Kidney epithelial cell (primary cell): Measurements from ENCODE around the gene NHEJ1. TPM values are rescaled to one million over a fixed set of nuclear protein-coding genes. Genes with fewer than 3 reads are reported as not detected.

Experiments
- DNase-seq: peaks from one replicate; pipeline ENCODE4 v3.0.0-alpha.2; 2010; ENCODE audit warnings: low read depth
- H3K27me3 ChIP-seq: 2 replicates; pipeline ENCODE4 v1.6.0; 2011; ENCODE audit warnings: low read length; ENCODE audit not compliant: control insufficient read depth, insufficient read depth
- H3K36me3 ChIP-seq: 2 replicates; pipeline ENCODE4 v1.5.1; 2011; ENCODE audit warnings: low read length; ENCODE audit not compliant: control insufficient read depth, insufficient read depth
- H3K4me3 ChIP-seq: 2 replicates; pipeline ENCODE4 v1.5.1; 2011; ENCODE audit warnings: low read depth, mild to moderate bottlenecking, control low read depth, low read length
- CTCF ChIP-seq: IDR thresholded peaks from 2 replicates; pipeline ENCODE4 v1.5.1; 2011; ENCODE audit warnings: mild to moderate bottlenecking, moderate library complexity, low read length, control low read depth, inconsistent platforms; ENCODE audit not compliant: insufficient read depth, poor library complexity, severe bottlenecking
- total RNA-seq: library from RNA; depleted of rRNA; stranded (reverse); fragments of >200 nt; gene quantifications from 2 replicates; pipeline ENCODE4 v1.2.3, GENCODE V29; 2015

The NHEJ1 gene
- total RNA-seq, 1 donor from 2014 or later = 16.1 TPM

DNA sequence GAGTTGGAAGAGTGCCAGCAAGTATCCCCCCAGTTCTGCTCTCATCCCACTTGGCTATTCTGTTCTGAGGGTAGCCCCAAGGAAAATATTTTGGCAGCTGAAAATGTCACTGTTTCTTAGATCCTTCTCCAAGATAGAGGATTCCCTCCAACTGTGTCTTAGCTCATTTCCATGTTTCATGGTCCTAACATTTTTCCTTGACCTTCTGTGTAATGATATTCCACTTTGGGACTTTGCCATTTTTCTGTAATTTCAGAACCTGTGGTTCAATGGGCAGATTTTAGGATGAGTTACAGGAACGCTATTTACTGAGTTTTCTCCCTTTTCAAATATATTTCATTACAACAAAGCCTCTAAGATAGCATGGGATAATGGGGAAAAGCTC lies 34.7 kb downstream of the NHEJ1 start:
- no peak for TF ChIP-seq CTCF
- H3K36me3 ChIP-seq = no peaks in the 10 kb centered on the region
- H3K4me3 ChIP-seq = no peak overlapping the region
- no peaks in the 10 kb centered on the region for H3K27me3 ChIP-seq
- DNase-seq = no peak

DNA sequence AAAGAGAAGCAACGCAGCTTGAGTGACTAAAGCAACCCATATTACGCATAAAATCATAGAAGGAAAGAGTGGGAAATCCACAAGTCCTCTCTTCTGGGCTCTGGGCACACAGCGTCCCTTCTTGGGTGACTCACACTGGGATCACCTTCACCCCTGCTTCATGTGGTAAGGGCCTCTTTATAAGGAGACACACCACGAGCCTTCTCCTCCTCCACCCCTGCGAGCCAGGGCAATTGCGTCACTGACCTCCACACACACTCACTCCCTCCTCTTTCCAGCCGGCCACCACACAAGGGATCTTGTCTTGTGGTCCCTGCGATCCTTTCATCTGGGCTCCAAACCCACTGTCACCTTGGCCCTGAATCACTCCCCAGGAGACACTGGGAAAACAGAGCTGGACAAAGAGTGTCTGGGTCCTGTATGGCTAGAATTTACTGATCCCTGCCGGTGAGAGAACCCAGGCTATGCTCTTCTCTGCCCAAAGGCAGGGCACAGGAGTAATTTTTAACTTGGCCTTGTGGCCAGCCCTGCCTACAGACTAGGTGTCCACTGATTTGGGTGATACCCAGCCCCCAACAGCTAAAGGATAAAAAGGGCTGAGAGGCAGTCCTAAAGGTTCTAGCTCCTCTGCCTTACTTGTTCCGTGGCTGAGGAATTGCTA lies 35.3 kb downstream of the NHEJ1 start:
- no peak for TF ChIP-seq CTCF
- H3K4me3 ChIP-seq = no peak overlapping the region
- H3K36me3 ChIP-seq = no peaks in the 10 kb centered on the region
- H3K27me3 ChIP-seq = no peaks in the 10 kb centered on the region
- peak; percentile 47 for DNase-seq

- no peak overlapping the region for H3K4me3 ChIP-seq
- H3K27me3 ChIP-seq = no peaks in the 10 kb centered on the region
- no peaks in the 10 kb centered on the region for H3K36me3 ChIP-seq
- DNase-seq = no peak
- no peak for TF ChIP-seq CTCF
Measured at GRCh38 chr2:219124381-219125110, 36.1 kb downstream of the NHEJ1 start.

- Histone ChIP-seq H3K27me3 (no peaks in the 10 kb centered on the region), H3K4me3 (no peak overlapping the region), H3K36me3 (no peaks in the 10 kb centered on the region)
- no peak for DNase-seq
- no peak for TF ChIP-seq CTCF
Measured at GRCh38 chr2:219123356-219124135, 37.1 kb downstream of the NHEJ1 start.

DNA sequence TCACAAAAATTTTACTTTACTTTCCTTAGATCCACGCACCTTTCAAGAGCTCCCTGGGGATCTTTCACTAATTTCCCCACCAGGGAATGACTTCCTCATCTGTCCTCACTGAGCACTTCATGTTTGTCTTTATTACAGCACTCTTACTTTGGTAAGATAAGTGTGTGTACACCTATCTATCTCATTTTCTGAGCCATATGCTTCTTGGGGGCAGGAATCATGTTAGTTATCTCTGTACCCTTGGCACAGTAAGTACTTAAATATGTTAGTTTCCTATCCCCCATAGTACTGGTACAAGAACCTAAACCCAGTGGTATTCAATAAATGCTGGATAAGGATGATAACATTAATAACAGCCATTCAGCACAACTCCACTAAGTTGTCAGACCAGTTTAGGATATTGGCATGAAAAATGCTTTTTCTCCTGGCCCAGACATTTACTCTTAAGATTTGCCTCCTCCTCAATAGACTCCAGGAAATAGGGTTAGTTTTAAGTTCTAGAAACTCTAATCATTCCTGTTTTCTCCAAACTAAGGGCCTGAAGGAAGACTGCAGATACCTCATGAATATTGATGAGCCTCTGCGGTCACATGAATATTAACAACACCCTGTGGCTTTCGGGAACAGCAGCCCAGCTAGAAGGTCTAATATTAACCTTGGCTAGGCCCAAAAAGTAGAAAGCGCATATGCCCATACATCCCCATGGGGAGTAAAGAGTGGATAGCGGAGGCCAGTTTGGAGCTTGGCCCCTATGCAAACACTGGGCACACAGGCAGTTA lies 38.2 kb downstream of the NHEJ1 start:
- no peak for TF ChIP-seq CTCF
- H3K4me3 ChIP-seq = no peak overlapping the region
- no peaks in the 10 kb centered on the region for H3K27me3 ChIP-seq
- no peak for DNase-seq
- H3K36me3 ChIP-seq = no peaks in the 10 kb centered on the region
